ENCODE data around the gene ALDOC.

ALDOC gene

DNA sequence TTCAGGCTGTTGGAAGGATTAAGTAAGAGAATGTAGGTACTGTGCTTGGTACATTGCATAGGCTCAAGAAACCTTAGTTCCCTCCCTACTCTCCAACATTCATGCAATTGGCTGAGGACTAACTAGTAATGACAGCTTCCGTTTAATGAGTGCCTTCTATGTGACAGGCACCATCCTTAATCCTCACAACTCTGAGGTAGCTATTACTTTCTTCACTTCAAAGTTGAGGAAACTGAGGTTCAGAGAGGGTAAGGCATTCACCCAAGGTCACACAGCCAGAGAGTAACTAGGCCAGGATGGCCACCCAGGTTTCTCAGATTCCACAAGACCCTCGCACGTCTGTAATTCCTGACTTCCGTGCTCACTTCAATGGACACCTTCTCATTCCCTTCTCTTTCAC, 46.4 kb downstream of the ALDOC start:
- DNase-seq = no peak

DNA sequence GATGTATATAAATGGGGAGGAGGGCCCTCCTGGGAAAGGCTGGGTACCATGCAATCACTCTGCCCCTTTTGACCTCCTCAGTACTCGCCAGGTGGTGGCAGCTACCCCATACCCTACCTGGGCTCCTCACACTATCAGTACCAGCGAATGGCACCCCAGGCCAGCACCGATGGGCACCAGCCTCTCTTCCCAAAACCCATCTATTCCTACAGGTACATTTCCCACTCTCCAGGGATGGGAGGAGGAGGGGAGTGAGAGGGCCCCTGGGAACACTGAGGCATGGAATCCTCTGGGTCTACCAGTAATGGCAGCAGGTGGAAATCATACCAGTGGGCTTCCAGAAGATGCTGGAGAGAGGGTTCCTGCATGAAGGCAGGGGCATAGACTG, 47.7 kb downstream of the ALDOC start:
- DNase-seq = no peak

DNA sequence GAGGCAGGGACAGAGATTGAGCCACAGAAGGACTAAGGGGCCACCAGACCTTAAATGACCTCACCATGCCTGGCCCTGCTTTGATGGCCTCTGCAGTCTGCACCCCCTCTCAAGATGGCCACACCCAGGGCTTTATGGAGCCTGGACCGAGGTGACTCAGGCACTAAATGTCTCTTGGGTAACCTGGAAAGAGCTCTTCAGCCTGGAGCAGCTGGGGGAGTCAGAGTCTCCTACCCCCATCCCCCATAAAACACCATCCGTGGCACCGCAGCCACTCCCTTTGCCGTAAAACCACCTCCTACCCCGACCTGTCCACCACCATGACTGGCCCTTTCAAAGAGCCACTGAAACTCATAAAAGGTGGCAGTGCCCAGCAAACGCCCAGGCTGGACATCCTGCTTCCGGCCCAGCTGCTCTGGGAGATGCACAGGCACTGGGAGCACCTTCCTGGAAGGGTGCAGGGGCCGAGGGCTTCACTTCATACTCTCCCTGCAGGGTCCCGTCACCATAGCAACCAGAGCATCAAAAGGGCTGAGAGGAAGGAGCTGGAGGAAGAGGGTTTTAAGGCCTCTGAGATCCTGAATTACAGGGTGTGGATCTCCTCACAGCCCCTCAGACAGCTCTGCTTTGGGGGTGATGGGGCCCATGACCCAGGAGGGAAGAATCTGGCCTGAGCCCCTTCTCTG, 48.2 kb downstream of the ALDOC start:
- no peak for DNase-seq

DNA sequence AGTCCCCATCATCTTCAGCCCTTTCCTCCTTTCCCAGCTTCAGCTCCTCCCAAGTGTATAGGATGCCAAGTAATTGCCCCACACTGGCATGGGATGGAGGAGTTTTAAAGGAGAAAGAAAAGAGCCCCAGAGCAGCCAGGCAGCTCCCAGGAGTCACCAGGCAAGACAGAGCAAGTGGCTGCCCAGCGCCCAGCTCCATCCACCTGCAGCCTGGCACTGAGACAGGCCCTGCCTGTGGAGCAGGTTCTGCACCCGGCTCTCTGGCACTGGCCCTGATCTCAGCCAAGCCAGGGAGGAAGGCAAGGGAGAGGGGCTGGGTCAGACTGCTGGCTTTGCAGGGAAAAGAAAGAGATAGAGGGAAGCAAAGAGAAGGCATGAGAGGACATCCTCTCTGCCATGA, 48.8 kb downstream of the ALDOC start:
- no peak for DNase-seq

DNA sequence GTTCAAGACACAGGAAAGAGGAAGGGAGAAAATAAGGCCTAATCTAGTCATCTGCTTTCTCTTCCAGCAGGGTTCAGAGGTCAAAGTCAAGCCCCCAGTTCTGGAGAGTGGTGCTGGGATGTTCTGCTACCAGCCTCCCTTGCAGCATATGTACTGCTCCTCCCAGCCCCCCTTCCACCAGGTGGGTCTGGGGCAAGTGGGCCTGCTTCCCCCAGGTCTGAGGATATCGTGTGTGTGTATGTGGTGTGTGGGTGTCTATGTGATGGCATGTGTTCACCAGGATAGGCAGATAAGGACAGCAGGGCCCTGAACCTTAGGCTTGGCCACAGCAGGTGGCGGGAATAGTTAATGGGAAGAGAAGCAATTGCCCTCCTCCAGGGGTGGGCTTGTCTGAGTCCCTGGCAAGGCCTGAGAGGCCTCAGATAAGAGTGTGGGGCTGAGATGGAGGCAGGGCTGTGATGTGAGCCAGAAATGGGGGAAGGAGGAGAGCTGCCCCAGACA, 49.5 kb downstream of the ALDOC start:
- DNase-seq = no peak

DNA sequence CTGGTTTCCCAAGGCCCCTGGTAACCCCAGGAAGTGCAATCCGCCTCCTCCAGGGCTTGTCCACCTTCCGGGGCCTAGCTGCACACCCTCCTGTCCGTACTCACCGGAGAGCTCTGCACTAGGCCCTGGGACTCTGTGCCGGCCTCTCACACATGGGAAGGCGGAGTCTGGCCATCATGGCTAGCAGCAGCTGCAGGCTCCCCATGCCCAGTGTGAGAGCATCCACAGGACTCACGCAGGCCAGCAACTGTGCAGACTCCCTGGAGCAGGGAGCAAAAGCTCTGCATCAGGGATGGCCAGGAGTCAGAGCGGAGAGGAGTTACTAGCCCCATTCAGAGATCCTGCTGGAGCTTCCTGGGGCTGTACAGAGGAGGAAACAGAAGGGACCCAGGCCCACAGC, 50.3 kb downstream of the ALDOC start:
- DNase-seq = no peak

DNA sequence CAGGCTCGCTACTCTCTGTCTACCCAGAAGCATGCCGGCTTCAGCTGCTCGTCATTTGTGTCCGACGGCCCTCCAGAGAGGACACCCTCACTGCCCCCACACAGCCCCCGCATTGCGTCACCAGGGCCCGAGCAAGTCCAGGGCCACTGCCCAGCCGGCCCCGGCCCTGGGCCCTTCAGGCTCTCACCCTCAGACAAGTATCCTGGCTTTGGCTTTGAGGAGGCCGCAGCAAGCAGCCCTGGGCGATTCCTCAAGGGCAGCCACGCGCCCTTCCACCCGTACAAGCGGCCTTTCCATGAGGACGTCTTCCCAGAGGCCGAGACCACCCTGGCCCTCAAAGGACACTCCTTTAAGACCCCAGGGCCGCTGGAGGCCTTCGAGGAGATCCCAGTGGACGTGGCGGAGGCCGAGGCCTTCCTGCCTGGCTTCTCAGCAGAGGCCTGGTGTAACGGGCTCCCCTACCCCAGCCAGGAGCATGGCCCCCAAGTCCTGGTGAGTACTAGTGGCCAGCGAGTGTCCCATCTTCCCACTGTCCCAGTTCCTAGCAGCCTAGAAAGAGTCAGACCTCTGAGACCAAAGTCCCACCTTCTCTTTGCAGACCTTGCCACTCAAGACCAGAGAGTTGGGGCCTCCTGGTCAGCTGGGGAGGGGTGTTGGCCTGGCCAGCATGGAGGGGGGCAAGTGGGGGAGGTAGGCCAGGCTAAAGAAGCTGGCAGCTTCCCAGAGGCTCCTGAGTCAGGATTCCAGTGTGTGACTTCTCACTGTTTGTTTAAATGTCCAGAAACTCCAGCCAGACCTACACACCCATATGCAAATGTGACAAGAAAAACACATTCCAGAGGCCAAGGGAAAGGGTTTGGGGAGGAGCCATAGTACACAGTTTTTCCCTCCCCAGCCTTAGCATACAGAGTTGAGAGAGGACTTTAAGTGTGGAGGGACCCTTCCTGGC, 51.9 kb downstream of the ALDOC start:
- DNase-seq = no peak

DNA sequence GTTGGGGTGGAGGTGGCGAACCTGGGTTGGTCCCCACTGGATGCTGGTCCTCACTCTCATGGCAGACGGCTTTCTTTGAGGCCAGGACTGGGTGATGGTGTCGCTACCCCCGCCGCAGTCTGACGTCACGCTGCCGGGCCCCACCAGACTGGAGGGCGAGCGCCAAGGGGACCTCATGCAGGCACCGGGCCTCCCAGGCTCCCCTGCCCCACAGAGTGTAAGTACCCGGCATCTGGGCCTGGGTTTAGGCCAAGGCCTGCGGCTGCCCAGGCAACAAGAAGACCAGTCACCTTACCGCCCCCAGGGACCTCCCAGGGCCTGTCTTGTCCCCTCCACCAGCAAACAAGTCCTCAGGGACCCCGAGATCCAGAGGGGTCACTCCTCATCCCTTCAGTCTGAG, 52.8 kb downstream of the ALDOC start:
- no peak for DNase-seq

DNA sequence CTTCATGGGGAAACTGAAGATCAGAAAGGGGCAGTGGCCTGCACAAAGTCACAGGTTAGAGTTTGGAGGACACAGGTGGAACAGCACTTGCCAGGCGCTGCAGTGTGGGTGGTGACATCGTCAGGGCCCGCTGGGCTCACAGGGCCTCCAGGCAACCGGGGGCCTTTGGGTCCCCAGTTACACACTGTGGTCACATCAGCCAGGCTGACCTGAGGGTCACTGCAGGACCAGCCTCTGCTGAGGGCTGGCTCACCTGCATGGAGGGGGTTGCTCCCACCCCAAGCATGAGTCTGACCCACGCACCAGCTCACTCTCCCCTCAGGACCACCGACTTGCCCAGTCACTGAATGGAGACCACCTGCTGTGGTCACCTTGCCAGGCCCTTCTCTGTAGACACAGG, 53.5 kb downstream of the ALDOC start:
- DNase-seq = no peak
